ENCODE measurements around the gene RUFY3. TPM values are rescaled to one million over a fixed set of nuclear protein-coding genes. Genes with fewer than 3 reads are reported as not detected.

Gene RUFY3
- polyA plus RNA-seq, 3 donors: 11.1 to 37.3 (median 12.5) TPM

GRCh38 chr4:70844180-70844579 is 122.4 kb downstream of the RUFY3 start:
- WGBS (ENCODE audit: insufficient coverage): 93% methylated on average over 7 of the region's 9 CpGs
- Histone ChIP-seq H3K9me3 (replicated peaks in 1 of 2; ENCODE audit: control insufficient read depth in 1 of 2, insufficient read depth in 1 of 2, low read length in 2 of 2) (no peaks in the 10 kb centered on the region), H3K4me2 (replicated peaks; ENCODE audit: extremely low read depth, low read length, poor library complexity, severe bottlenecking) (no peak overlapping the region)

DNA sequence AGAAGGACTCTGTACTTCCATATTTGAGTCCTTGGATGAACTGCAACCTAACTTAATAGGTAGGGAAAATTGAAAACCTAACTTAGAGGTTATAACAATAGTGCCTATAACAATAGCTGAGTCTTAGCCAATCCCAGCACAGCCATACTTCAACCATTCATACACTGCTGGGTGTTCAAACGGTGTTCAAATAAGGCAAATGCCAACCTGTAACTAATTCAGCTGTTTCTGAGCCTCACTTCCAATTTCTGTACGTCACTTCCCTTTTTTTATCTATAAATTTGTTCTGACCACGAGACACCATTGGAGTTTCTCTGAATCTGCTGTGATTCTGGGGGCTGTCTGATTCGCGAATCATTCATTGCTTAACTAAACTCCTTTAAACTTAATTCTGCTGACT is 127.5 kb downstream of the RUFY3 start:
- H3K9ac ChIP-seq (ENCODE audit: insufficient read depth, low read length, poor library complexity, severe bottlenecking): no peak overlapping the region
- H3K9me3 ChIP-seq (replicated peaks in 1 of 2; ENCODE audit: control insufficient read depth in 1 of 2, insufficient read depth in 1 of 2, low read length in 2 of 2): no peaks in the 10 kb centered on the region
- H3K36me3 Mint-ChIP-seq: peaks cover 0 to 2% of the 10 kb centered on the region in 2 donors
- H3K4me1 Mint-ChIP-seq: peaks cover 26% of the 10 kb centered on the region
- H4K20me1 ChIP-seq (ENCODE audit: insufficient read depth, low read length): no peaks in the 10 kb centered on the region
- H3K79me2 ChIP-seq (ENCODE audit: insufficient read depth, low read length): no peaks in the 10 kb centered on the region
- H3K27ac Mint-ChIP-seq: peak overlapping the region in 4 of 7 donors; percentile 15 to 67 (median 31)
- no peak for TF ChIP-seq CTCF (IDR thresholded peaks at IDR 0.05)
- no peaks in the 10 kb centered on the region for H3K27me3 ChIP-seq (ENCODE audit: control insufficient read depth in 2 of 2, insufficient read depth in 2 of 2, low read length in 2 of 2)
- peak overlapping the region; percentile 39 for H3K4me2 ChIP-seq (replicated peaks; ENCODE audit: extremely low read depth, low read length, poor library complexity, severe bottlenecking)
- 8% methylated on average over 2 of the region's 5 CpGs for WGBS (ENCODE audit: insufficient coverage)
- H3K4me1 ChIP-seq (ENCODE audit: control insufficient read depth in 1 of 2, insufficient read depth in 2 of 2, low read length in 2 of 2): peaks cover 22 to 38% of the 10 kb centered on the region in 2 donors
- peak overlapping the region in 1 of 2 donors; percentile 32 for H3K4me3 Mint-ChIP-seq
- intact Hi-C loops (cut with micrococcal nuclease): loop anchor here (5.0 to 10.0 kb wide), 3 partner anchors 46 to 164 kb away; partner anchors contain the start of gene UTP3 (in 1 of the 2)
- no peak overlapping the region for H3K4me3 ChIP-seq (replicated peaks in 1 of 3; ENCODE audit: low read depth in 2 of 3, low read length in 3 of 3)
- peak overlapping the region; percentile 19 for H2AFZ ChIP-seq (ENCODE audit: insufficient read depth, low read depth, low read length, poor library complexity, severe bottlenecking)
- H3K27me3 Mint-ChIP-seq (ENCODE audit: low read depth in 3 of 3): no peaks in the 10 kb centered on the region
- H3K27ac ChIP-seq (ENCODE audit: low read depth in 1 of 2, low read length in 2 of 2): peak overlapping the region in 1 of 2 donors; percentile 4
- peak; percentile 13 to 39 (median 29) for DNase-seq
- H3K9me3 Mint-ChIP-seq: no peaks in the 10 kb centered on the region
- no peaks in the 10 kb centered on the region for H3K36me3 ChIP-seq (replicated peaks in 1 of 2; ENCODE audit: control insufficient read depth in 1 of 2, insufficient read depth in 2 of 2, low read length in 2 of 2)

More at GRCh38 chr4:70844180-70844579, 122.4 kb downstream of the RUFY3 start:
- peaks cover 1% of the 10 kb centered on the region for H3K79me2 ChIP-seq (ENCODE audit: insufficient read depth, low read length)
- H3K4me3 ChIP-seq (replicated peaks in 1 of 3; ENCODE audit: low read depth in 2 of 3, low read length in 3 of 3): no peak overlapping the region
- H3K9me3 Mint-ChIP-seq: no peaks in the 10 kb centered on the region
- H3K4me1 Mint-ChIP-seq: peaks cover 12% of the 10 kb centered on the region
- H3K4me3 Mint-ChIP-seq: no peak overlapping the region
- H3K27ac Mint-ChIP-seq: peak overlapping the region in 1 of 7 donors; percentile 81
- H3K27me3 Mint-ChIP-seq (ENCODE audit: low read depth in 3 of 3): peaks cover 0 to 3% (median 0%) of the 10 kb centered on the region in 3 donors
- peaks cover 16 to 18% of the 10 kb centered on the region in 2 donors for H3K4me1 ChIP-seq (ENCODE audit: control insufficient read depth in 1 of 2, insufficient read depth in 2 of 2, low read length in 2 of 2)
- TF ChIP-seq CTCF (IDR thresholded peaks at IDR 0.05): no peak
- H3K27me3 ChIP-seq (ENCODE audit: control insufficient read depth in 2 of 2, insufficient read depth in 2 of 2, low read length in 2 of 2): no peaks in the 10 kb centered on the region
- no peak overlapping the region for H3K9ac ChIP-seq (ENCODE audit: insufficient read depth, low read length, poor library complexity, severe bottlenecking)
- H3K36me3 ChIP-seq (replicated peaks in 1 of 2; ENCODE audit: control insufficient read depth in 1 of 2, insufficient read depth in 2 of 2, low read length in 2 of 2): no peaks in the 10 kb centered on the region
- no peaks in the 10 kb centered on the region for H4K20me1 ChIP-seq (ENCODE audit: insufficient read depth, low read length)
- DNase-seq: no peak
- H3K36me3 Mint-ChIP-seq: peaks cover 0 to 2% of the 10 kb centered on the region in 2 donors
- no peak overlapping the region for H2AFZ ChIP-seq (ENCODE audit: insufficient read depth, low read depth, low read length, poor library complexity, severe bottlenecking)
- intact Hi-C loops (cut with micrococcal nuclease): loop anchor here in 1 of 2 donors (10.0 kb wide), 2 partner anchors 51 to 159 kb away; partner anchors contain the start of gene UTP3
- H3K27ac ChIP-seq (ENCODE audit: low read depth in 1 of 2, low read length in 2 of 2): no peak overlapping the region

Measured in CD14-positive monocyte (primary cell).